MM.1S (cell line): Measurements from ENCODE around the gene OLIG2.

Experiments used
- CTCF ChIP-seq: fragments of 300-600 bp; sonication (generic); IDR thresholded peaks from 2 replicates; pipeline ENCODE4 v1.5.1; 2016; ENCODE audit warnings: antibody characterized with exemption, low read length, mixed read lengths
- EZH2 ChIP-seq: fragments of 300-600 bp; sonication (generic); optimal IDR thresholded peaks from 2 replicates; pipeline ENCODE3; 2017; ENCODE audit warnings: low read depth, mild to moderate bottlenecking, antibody characterized with exemption, low read length, mixed read lengths
- EZH2phosphoT487 ChIP-seq: fragments of 300-600 bp; sonication (generic); IDR thresholded peaks from 2 replicates; pipeline ENCODE4 v1.6.1; 2018; ENCODE audit warnings: antibody characterized with exemption, low read length

DNA sequence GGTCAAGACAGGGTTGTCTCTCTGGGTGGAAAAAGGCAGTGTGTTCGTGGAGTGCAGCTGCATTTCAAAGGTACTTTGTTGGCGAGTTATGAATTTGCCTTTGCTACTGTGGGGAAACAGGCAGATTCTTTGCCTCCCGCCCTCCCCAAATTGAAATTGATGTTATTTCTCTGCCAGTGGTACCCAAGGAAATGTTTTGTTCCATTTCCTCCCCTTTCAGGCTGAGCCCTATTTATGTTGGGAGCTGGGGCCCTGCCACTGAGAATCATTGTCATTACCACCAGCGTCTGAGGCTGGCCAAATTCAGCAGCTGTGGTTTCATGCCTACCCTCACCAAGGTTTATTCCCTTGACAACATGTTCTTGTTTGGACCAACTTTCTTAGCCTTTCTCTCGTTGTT, 48.5 kb upstream of the OLIG2 start:
- no peak for TF ChIP-seq CTCF
- TF ChIP-seq EZH2: no peak
- TF ChIP-seq EZH2phosphoT487: no peak
